ENCODE measurements around the gene CHRNB4. TPM values are rescaled to one million over a fixed set of nuclear protein-coding genes. Genes with fewer than 3 reads are reported as not detected.

The CHRNB4 gene
- total and polyA plus RNA-seq, 2 donors (not counting 3 experiments of a cell fraction or from before 2014, with no cell fraction given): 0.08 TPM; not detected in 1

DNA sequence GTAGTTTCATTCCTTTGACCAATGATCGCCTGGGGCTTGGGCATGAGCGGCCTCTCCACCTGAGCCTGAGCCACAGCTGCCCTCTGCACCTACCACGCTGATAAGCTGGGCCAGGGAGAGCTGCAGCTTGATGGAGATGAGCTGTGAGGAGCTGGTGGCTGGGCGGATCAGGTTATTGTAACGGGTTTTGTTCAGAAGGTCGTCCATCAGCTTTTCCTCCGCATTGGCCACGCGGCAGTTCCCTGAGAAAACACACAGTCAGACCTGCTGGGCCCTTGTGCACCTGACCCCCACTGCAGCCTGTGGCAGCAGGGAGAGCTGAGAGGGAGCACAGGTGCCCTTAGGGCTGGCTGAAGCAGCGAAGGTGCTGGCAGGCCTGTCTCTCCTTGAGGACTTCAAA, 5.7 kb downstream of the CHRNB4 start:
- Histone ChIP-seq H3K4me1 (ENCODE audit: control insufficient read depth, extremely low read depth, insufficient read depth, low read length) (no peaks in the 10 kb centered on the region), H3K9me1 (replicated peaks; ENCODE audit: control insufficient read depth, extremely low read depth, insufficient read depth, low read length) (no peaks in the 10 kb centered on the region), H3K27ac (ENCODE audit: insufficient read depth, low read depth, low read length) (no peak overlapping the region), H3K4me3 (replicated peaks in 1 of 3; ENCODE audit: insufficient read depth in 1 of 3, low read depth in 1 of 3, low read length in 3 of 3) (no peak overlapping the region), H2AFZ (ENCODE audit: low read depth, low read length) (no peak overlapping the region), H3K9ac (replicated peaks; ENCODE audit: extremely low read depth, insufficient read depth, low read length) (no peak overlapping the region), H3K27me3 (ENCODE audit: control insufficient read depth in 2 of 2, insufficient read depth in 2 of 2, low read length in 2 of 2) (peaks cover 5 to 6% of the 10 kb centered on the region in 2 experiments), H3K36me3 (ENCODE audit: control insufficient read depth in 2 of 2, extremely low read depth in 1 of 2, insufficient read depth in 2 of 2, low read length in 2 of 2) (no peaks in the 10 kb centered on the region), H4K20me1 (replicated peaks; ENCODE audit: control insufficient read depth, extremely low read depth, insufficient read depth, low read length) (no peaks in the 10 kb centered on the region), H3K9me3 (replicated peaks; ENCODE audit: control insufficient read depth, insufficient read depth, low read length) (no peaks in the 10 kb centered on the region), H3K79me2 (ENCODE audit: control insufficient read depth, insufficient read depth, low read length) (no peaks in the 10 kb centered on the region), H3K4me2 (ENCODE audit: insufficient read depth, low read length) (no peak overlapping the region)
- BruUV-seq (replicated peaks): no TSS peak
- FAIRE-seq: no peak
- intact Hi-C loops (cut with micrococcal nuclease) (no loop called here), dilution Hi-C loops (cut with MboI; ENCODE audit: extremely low pct_ligation_motif_present, low sequenced_read_pairs) (no loop called here)
- POLR2A ChIA-PET: no interaction called here
- CTCF ChIA-PET: interaction anchor here (0.8 to 1.3 kb wide), 3 partner anchors 14 to 103 kb away, joined by 3 read pairs; no protein-coding TSS in a partner anchor
- no peak for TF ChIP-seq MYC (IDR thresholded peaks at IDR 0.05; ENCODE audit: low read depth, low read length)
- TF ChIP-seq, protein P1, sequence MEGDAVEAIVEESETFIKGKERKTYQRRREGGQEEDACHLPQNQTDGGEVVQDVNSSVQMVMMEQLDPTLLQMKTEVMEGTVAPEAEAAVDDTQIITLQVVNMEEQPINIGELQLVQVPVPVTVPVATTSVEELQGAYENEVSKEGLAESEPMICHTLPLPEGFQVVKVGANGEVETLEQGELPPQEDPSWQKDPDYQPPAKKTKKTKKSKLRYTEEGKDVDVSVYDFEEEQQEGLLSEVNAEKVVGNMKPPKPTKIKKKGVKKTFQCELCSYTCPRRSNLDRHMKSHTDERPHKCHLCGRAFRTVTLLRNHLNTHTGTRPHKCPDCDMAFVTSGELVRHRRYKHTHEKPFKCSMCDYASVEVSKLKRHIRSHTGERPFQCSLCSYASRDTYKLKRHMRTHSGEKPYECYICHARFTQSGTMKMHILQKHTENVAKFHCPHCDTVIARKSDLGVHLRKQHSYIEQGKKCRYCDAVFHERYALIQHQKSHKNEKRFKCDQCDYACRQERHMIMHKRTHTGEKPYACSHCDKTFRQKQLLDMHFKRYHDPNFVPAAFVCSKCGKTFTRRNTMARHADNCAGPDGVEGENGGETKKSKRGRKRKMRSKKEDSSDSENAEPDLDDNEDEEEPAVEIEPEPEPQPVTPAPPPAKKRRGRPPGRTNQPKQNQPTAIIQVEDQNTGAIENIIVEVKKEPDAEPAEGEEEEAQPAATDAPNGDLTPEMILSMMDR (IDR thresholded peaks at IDR 0.05; ENCODE audit: extremely low read depth in 1 of 2, insufficient read depth in 1 of 2, low read depth in 1 of 2, low read length in 2 of 2): no peak
- TF ChIP-seq GATA2 (IDR thresholded peaks at IDR 0.05; ENCODE audit: insufficient read depth, insufficient read length, low read depth, low read length): no peak
- TF ChIP-seq FOS (IDR thresholded peaks at IDR 0.05; ENCODE audit: borderline replicate concordance, insufficient read depth, low read length): no peak
- TF ChIP-seq POLR2AphosphoS5 (IDR thresholded peaks at IDR 0.05; ENCODE audit: insufficient read depth, low read depth, low read length): no peak
- no peak for TF ChIP-seq POLR2A (IDR thresholded peaks at IDR 0.05; ENCODE audit: low read depth, low read length)
- TF ChIP-seq JUN (IDR thresholded peaks at IDR 0.05; ENCODE audit: borderline replicate concordance, insufficient read depth, insufficient read length, low read depth): no peak
- TF ChIP-seq, protein P2, sequence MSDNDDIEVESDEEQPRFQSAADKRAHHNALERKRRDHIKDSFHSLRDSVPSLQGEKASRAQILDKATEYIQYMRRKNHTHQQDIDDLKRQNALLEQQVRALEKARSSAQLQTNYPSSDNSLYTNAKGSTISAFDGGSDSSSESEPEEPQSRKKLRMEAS (IDR thresholded peaks at IDR 0.05; ENCODE audit: insufficient read depth, insufficient read length): no peak
- TF ChIP-seq EZH2 (IDR thresholded peaks at IDR 0.05; ENCODE audit: borderline replicate concordance, low read depth, low read length, severe bottlenecking): no peak
- DNase-seq (ENCODE audit: low read depth, low spot score): no peak

Data from endothelial cell of umbilical vein (primary cell).